GM10266 (cell line): Measurements from ENCODE around the gene CARD11.

ENCODE experiments used
- DNase-seq: peaks from one replicate; pipeline ENCODE4 v3.0.0; 2012; ENCODE audit errors: extremely low spot score
- TF ChIP-seq, protein P1 (sequence below): IDR thresholded peaks from 2 replicates; pipeline ENCODE4 v1.5.1; 2012; ENCODE audit warnings: mild to moderate bottlenecking, low read depth; ENCODE audit not compliant: control insufficient read depth, insufficient read depth; ENCODE audit errors: missing control alignments

Gene CARD11

DNA sequence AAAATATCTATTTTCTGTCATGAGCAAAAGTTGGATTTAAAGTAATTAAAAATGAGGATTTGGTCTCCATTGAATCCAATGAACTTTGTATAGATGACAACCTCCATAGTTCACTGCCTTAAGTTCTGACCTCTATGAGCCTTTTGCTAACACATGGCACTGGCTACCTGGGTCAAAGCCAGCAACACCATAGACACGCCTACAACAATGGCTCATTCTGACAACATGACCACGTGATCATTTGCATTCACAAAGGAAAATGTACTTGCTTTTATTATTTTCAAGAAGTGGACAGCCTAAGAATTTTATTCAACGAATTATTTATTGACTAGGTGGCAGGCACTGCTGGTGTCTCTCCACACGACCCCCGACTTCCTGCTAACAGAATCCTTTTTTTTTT lies 90.6 kb downstream of the CARD11 start:
- DNase-seq: no peak
- TF ChIP-seq, protein P1, sequence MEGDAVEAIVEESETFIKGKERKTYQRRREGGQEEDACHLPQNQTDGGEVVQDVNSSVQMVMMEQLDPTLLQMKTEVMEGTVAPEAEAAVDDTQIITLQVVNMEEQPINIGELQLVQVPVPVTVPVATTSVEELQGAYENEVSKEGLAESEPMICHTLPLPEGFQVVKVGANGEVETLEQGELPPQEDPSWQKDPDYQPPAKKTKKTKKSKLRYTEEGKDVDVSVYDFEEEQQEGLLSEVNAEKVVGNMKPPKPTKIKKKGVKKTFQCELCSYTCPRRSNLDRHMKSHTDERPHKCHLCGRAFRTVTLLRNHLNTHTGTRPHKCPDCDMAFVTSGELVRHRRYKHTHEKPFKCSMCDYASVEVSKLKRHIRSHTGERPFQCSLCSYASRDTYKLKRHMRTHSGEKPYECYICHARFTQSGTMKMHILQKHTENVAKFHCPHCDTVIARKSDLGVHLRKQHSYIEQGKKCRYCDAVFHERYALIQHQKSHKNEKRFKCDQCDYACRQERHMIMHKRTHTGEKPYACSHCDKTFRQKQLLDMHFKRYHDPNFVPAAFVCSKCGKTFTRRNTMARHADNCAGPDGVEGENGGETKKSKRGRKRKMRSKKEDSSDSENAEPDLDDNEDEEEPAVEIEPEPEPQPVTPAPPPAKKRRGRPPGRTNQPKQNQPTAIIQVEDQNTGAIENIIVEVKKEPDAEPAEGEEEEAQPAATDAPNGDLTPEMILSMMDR: no peak

DNA sequence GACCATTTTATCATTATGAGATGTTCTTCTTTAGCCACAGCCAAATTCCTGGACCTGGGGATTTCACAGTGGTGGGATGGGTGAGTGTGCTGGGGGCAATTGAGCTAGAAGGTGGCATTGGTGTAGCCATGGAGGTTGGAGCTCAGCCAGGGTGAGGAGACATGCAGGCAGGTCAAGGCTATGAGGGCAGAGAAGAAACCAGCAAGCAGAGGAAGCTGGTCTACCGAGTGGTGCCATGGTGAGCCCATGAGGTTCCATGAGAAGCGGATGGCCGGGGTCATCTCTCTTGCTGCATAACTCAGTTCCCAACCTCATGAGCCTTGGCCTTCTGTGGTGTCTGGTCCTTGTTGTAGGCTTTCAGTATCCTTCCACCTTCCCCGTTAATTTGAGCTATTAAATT lies 91.4 kb downstream of the CARD11 start:
- DNase-seq: no peak
- TF ChIP-seq, protein P1: no peak

DNA sequence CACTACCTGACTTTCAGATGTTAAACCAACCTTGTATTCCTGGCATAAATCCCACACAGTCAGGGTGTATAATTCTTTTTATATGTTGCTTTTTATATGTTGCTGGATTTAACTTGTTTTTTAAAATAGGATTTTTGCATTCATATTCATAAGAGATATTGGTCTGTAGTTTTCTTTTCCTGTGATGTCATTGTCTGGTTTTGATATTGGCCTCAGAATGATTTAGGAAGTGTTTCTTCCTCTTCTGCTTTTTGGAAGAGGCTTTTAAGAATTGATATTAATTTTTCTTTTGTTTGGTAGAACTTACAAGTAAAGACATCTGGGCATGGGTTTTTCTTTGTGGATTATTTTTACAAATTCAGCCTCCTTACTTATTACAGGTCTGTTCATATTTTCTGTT lies 93.1 kb downstream of the CARD11 start:
- no peak for DNase-seq
- TF ChIP-seq, protein P1: no peak

DNA sequence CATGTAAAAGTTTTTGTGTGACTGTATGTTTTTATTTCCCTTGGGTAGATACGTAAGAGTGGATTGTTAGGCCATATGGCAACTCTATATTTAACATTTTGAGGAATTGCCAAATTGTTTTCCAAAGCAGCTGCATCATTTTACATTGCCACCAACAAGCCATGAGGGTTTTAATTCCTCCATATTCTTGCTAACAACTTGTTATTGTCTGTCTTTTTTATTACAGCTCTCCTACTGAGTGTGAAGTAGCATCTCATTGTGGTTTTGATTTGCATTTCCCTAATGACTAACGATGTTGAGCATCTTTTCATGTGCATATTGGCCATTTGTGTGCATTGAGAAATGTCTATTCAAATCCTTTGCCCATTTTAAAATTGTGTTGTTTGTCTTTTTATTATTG lies 94.9 kb downstream of the CARD11 start:
- no peak for DNase-seq
- TF ChIP-seq, protein P1: no peak

DNA sequence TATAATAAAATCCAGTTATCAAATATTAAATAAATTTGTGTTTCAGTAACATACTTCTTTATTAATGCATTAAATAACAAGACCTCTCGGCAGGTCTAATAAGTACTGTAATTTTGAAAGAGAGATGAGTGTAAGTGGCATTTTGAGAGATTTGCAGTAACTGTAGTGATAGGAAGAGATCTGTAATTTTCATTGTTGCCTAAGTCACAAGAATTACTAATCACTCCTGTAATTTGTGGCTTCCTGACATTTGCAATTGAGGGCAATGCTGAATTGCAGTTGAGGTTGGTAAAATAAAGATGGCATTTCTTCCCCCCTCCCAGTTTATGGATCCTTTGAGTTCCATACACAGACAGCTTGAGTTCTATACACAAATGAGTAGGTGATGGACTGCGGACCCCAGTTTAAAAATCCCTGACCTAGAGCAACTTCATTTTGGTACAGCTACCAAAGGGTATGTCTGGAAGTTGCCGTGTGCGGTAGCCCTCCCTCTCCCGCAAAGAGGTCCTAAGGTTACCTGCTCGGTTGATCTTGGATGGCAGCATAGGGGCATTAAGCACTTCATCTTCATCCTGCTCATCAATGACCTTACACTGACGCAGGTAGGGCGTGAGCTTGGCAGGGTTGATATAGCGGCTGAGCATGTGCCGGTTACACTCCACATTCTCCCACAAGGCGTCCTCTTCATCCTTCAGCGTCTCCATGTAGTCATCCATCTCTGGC lies 96.4 kb downstream of the CARD11 start:
- no peak for DNase-seq
- TF ChIP-seq, protein P1: no peak

DNA sequence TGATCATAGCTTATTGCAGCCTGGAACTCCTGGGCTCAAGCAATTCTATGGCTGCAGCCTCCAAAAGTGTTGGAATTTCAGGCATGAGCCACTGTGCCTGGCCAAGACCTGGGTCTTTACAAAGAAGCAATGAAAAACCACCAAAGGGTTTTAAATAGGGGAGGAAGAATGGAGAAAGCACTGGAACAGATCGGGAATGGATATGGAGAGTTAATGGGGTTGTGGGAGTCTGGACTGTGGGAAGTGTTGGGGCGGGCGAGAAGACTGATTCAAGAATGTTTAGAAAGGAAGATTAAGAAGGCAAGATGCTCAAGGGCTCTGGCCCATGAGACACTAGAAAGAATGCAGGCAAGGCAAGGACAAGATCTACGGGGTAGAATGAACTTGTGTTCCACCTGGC lies 98.5 kb downstream of the CARD11 start:
- TF ChIP-seq, protein P1: no peak
- no peak for DNase-seq

DNA sequence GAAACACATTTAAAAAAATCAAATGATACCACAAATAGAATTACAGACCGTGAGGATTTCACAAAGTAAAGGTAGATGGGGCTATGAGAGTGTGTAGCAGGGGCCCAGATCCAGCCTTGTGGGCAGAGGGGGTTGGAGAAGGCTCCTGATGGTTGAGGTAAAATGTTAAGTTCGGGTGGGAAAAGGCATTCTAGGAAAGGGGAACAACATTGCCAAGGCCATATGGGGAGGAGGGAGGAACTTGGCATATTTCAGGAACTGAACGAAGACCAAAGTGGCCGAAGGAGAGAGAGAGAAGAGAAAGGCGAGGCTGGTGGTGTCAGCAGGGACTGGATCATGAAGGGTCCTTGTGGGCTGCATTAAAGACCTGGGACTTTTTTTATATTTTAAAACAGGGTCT lies 98.9 kb downstream of the CARD11 start:
- DNase-seq: no peak
- TF ChIP-seq, protein P1: no peak
